ENCODE measurements around the gene SATB2.

DNA sequence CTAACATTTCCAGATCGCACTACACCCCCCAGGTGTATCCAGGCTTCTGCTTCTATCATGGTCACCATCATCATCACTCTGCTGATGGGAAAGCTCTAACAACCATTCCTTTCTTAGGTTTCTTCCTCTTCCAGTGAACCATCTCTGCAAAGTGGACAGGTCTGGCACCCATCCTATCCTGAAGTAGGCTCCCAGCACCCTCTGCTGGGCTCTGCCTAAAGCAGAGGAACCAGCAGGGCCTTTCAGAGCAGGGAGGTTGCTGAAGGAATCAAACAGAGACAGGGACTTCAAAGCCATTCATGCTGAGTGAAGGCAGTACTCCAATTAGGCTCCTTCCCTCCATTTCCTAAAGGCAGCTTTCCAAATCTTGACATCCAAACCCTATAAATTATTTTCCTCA lies 27.2 kb upstream of the SATB2 start:
- peak; percentile 7 to 48 for TF ChIP-seq CTCF (conservative IDR thresholded peaks at IDR 0.05 in 1 of 2, IDR thresholded peaks at IDR 0.05 in 1 of 2; ENCODE audit: extremely low read depth in 1 of 2, insufficient read depth in 1 of 2, low read depth in 1 of 2, low read length in 2 of 2)
- TF ChIP-seq EZH2 (IDR thresholded peaks at IDR 0.05; ENCODE audit: borderline replicate concordance, low read length) = no peak
